IMR-90 (cell line): ENCODE results near the gene TRPC4. TPM values are rescaled to one million over a fixed set of nuclear protein-coding genes. Genes with fewer than 3 reads are reported as not detected.

Experiments
- ATAC-seq: fragments of 200-7000 bp; cut with Tn5 transposase; 2 replicates; pipeline ENCODE4 v1.9.1; 2020; ENCODE audit warnings: low read depth, mild to moderate bottlenecking, moderate library complexity
- BruUV-seq: library from RNA; stranded (reverse); fragments of 400-500 nt; replicated peaks from 2 replicates; lab custom pipeline; 2021; lab: Mats Ljungman, UMichigan
- CTCF ChIA-PET: fragments of 300-600 bp; formaldehyde crosslinking; extraction: SDS; loops from one replicate; lab custom pipeline; 2021; ENCODE audit warnings: antibody characterized with exemption; lab: Yijun Ruan, JAX
- POLR2A ChIA-PET: fragments of 300-600 bp; sonication (Branson Sonifier 250); formaldehyde crosslinking; loops from one replicate; lab custom pipeline; 2022; ENCODE audit warnings: antibody characterized with exemption; ENCODE audit not compliant: unreplicated experiment; lab: Charles Lee
- DNase-seq: peaks from one replicate; pipeline ENCODE4 v3.0.0; 2013
- H2AFZ ChIP-seq: replicated peaks from 2 replicates; pipeline ENCODE3; 2013; ENCODE audit warnings: low read length, mild to moderate bottlenecking; ENCODE audit not compliant: poor library complexity
- H2AK5ac ChIP-seq: 2 replicates; pipeline ENCODE4 v1.6.1; 2013; ENCODE audit warnings: low read depth, low read length, inconsistent platforms
- H2AK9ac ChIP-seq: replicated peaks from 2 replicates; pipeline ENCODE3; 2013; ENCODE audit warnings: mild to moderate bottlenecking, low read depth, low read length, moderate library complexity; ENCODE audit not compliant: poor library complexity
- H2BK120ac ChIP-seq: 2 replicates; pipeline ENCODE4 v1.6.1; 2013; ENCODE audit warnings: low read depth, low read length, inconsistent platforms
- H2BK15ac ChIP-seq: 3 replicates; pipeline ENCODE4 v1.6.1; 2013; ENCODE audit warnings: low read depth, low read length, inconsistent platforms
- H2BK20ac ChIP-seq: 2 replicates; pipeline ENCODE4 v1.6.1; 2013; ENCODE audit warnings: low read depth, mild to moderate bottlenecking, inconsistent platforms, low read length, moderate library complexity
- H2BK5ac ChIP-seq: 2 replicates; pipeline ENCODE4 v1.6.1; 2013; ENCODE audit warnings: mild to moderate bottlenecking, low read depth, low read length, inconsistent platforms; ENCODE audit not compliant: poor library complexity, severe bottlenecking
- H3K14ac ChIP-seq: replicated peaks from 2 replicates; pipeline ENCODE4 v1.6.1; 2013; ENCODE audit warnings: low read depth, low read length, inconsistent platforms
- H3K18ac ChIP-seq: 2 replicates; pipeline ENCODE4 v1.6.1; 2013; ENCODE audit warnings: low read depth, low read length, control low read depth
- H3K23ac ChIP-seq: 2 replicates; pipeline ENCODE4 v1.6.1; 2013; ENCODE audit warnings: low read depth, low read length, inconsistent platforms
- H3K27ac ChIP-seq: 2 replicates; pipeline ENCODE4 v1.5.1; 2013; ENCODE audit warnings: mild to moderate bottlenecking, control low read depth, low read length; ENCODE audit not compliant: insufficient read depth
- H3K27me3 ChIP-seq: 2 replicates; pipeline ENCODE4 v1.6.1; 2013; ENCODE audit warnings: low read length; ENCODE audit not compliant: control insufficient read depth, insufficient read depth
- H3K36me3 ChIP-seq: 2 replicates; pipeline ENCODE4 v1.6.1; 2013; ENCODE audit warnings: low read length, mixed read lengths; ENCODE audit not compliant: control insufficient read depth, insufficient read depth
- H3K4ac ChIP-seq: 2 replicates; pipeline ENCODE4 v1.6.1; 2013; ENCODE audit warnings: low read depth, low read length, inconsistent platforms
- H3K4me1 ChIP-seq: 2 replicates; pipeline ENCODE4 v1.6.1; 2013; ENCODE audit warnings: low read length, mixed read lengths; ENCODE audit not compliant: control insufficient read depth, insufficient read depth
- H3K4me2 ChIP-seq: 2 replicates; pipeline ENCODE4 v1.6.1; 2013; ENCODE audit warnings: low read depth, mild to moderate bottlenecking, control low read depth, low read length, moderate library complexity
- H3K4me3 ChIP-seq: 2 replicates; pipeline ENCODE4 v1.5.1; 2013; ENCODE audit warnings: low read depth, mild to moderate bottlenecking, control low read depth, low read length, moderate library complexity; ENCODE audit not compliant: insufficient read depth
- H3K56ac ChIP-seq: 2 replicates; pipeline ENCODE4 v1.6.1; 2013; ENCODE audit warnings: low read length, inconsistent platforms; ENCODE audit not compliant: insufficient read depth; ENCODE audit errors: extremely low read depth
- H3K79me1 ChIP-seq, 2 experiments: 2 replicates each; pipeline ENCODE4 v1.6.1; 2013; ENCODE audit warnings: low read length in 2 of 2, inconsistent platforms in 1 of 2, low read depth in 1 of 2
- H3K9ac ChIP-seq: 2 replicates; pipeline ENCODE4 v1.6.1; 2013; ENCODE audit warnings: low read depth, low read length, control low read depth
- H3K9me1 ChIP-seq: 2 replicates; pipeline ENCODE4 v1.6.1; 2013; ENCODE audit warnings: low read length, inconsistent platforms; ENCODE audit not compliant: insufficient read depth
- H3K9me3 ChIP-seq: 2 replicates; pipeline ENCODE4 v1.6.1; 2013; ENCODE audit warnings: low read length; ENCODE audit not compliant: control insufficient read depth, insufficient read depth
- H4K20me1 ChIP-seq: 2 replicates; pipeline ENCODE4 v1.6.1; 2013; ENCODE audit warnings: low read length, inconsistent platforms; ENCODE audit not compliant: insufficient read depth
- H4K5ac ChIP-seq: 2 replicates; pipeline ENCODE4 v1.6.1; 2013; ENCODE audit warnings: mild to moderate bottlenecking, low read depth, low read length, control low read depth
- H4K8ac ChIP-seq, 2 experiments: 2 replicates each; pipeline ENCODE4 v1.6.1; 2013; ENCODE audit warnings: low read depth in 2 of 2, low read length in 2 of 2, control low read depth in 1 of 2, inconsistent platforms in 1 of 2
- H4K91ac ChIP-seq: 2 replicates; pipeline ENCODE4 v1.6.1; 2013; ENCODE audit warnings: low read depth, low read length, inconsistent platforms; ENCODE audit not compliant: insufficient read depth
- BHLHE40 ChIP-seq: fragments of 150-350 bp; IDR thresholded peaks from 2 replicates; pipeline ENCODE4 v1.6.1; 2016; ENCODE audit warnings: mild to moderate bottlenecking, low read depth, low read length
- CEBPB ChIP-seq: IDR thresholded peaks from 2 replicates; pipeline ENCODE4 v1.6.1; 2012; ENCODE audit warnings: low read depth, low read length, improper control_type of control experiment
- CHD1 ChIP-seq: IDR thresholded peaks from 2 replicates; pipeline ENCODE4 v1.6.1; 2012; ENCODE audit warnings: low read depth, low read length, improper control_type of control experiment
- CTCF ChIP-seq: conservative IDR thresholded peaks from 2 replicates; pipeline ENCODE4 v1.5.1; 2012; ENCODE audit warnings: mild to moderate bottlenecking, low read depth, low read length, improper control_type of control experiment
- ELK1 ChIP-seq: fragments of 150-350 bp; IDR thresholded peaks from 2 replicates; pipeline ENCODE4 v1.6.1; 2016; ENCODE audit warnings: low read depth, mild to moderate bottlenecking, low read length, moderate library complexity, borderline replicate concordance
- FOS ChIP-seq: fragments of 150-350 bp; IDR thresholded peaks from 2 replicates; pipeline ENCODE4 v1.6.1; 2016; ENCODE audit warnings: low read depth, low read length
- MAFK ChIP-seq: IDR thresholded peaks from 2 replicates; pipeline ENCODE4 v1.6.1; 2012; ENCODE audit warnings: low read depth, low read length, improper control_type of control experiment
- MAZ ChIP-seq: IDR thresholded peaks from 2 replicates; pipeline ENCODE4 v1.6.1; 2012; ENCODE audit warnings: low read depth, mild to moderate bottlenecking, low read length, improper control_type of control experiment, moderate library complexity, borderline replicate concordance
- POLR2A ChIP-seq: IDR thresholded peaks from 2 replicates; pipeline ENCODE4 v1.6.1; 2012; ENCODE audit warnings: mild to moderate bottlenecking, low read depth, low read length
- RAD21 ChIP-seq: IDR thresholded peaks from 2 replicates; pipeline ENCODE4 v1.6.1; 2012; ENCODE audit warnings: low read length, improper control_type of control experiment
- RCOR1 ChIP-seq: IDR thresholded peaks from 2 replicates; pipeline ENCODE4 v1.6.1; 2012; ENCODE audit warnings: mild to moderate bottlenecking, low read length, improper control_type of control experiment; ENCODE audit not compliant: insufficient replicate concordance
- RFX5 ChIP-seq: IDR thresholded peaks from 2 replicates; pipeline ENCODE4 v1.8.0; 2012; ENCODE audit warnings: low read depth, mild to moderate bottlenecking, low read length, moderate library complexity
- USF2 ChIP-seq: fragments of 150-350 bp; IDR thresholded peaks from 2 replicates; pipeline ENCODE4 v1.6.1; 2017; ENCODE audit warnings: mild to moderate bottlenecking, antibody characterized with exemption, low read length, low read depth
- WGBS, 2 experiments: methylation state at CpG; one replicate each; pipeline versions ENCODE4 v1.1.5 to v1.1.7; 2013; ENCODE audit warnings: missing lambda C conversion rate in 2 of 2; ENCODE audit not compliant: insufficient read length in 1 of 2; ENCODE audit errors: extremely low coverage in 2 of 2; 5-methylcytosine and 5-hydroxymethylcytosine counted together
- dilution Hi-C: fragments of 300-500 bp; cut with HindIII; formaldehyde crosslinking; loops from one replicate; pipeline ENCODE4 v1.14.3; 2018; ENCODE audit warnings: low sequenced_read_pairs; ENCODE audit not compliant: unreplicated experiment
- in situ Hi-C: fragments of 300-500 bp; cut with MboI; formaldehyde crosslinking; loops from 3 replicates; pipeline ENCODE4 v1.14.3; 2019; ENCODE audit warnings: low sequenced_read_pairs, inconsistent platforms, mixed read lengths
- intact Hi-C: fragments of 100-400 bp; cut with micrococcal nuclease; formaldehyde crosslinking; loops from 2 replicates; pipeline ENCODE4 v1.10.0; 2022
- polyA plus RNA-seq, 3 experiments: library from polyadenylated mRNA; depleted of rRNA; stranded (reverse); fragments of >200 nt; gene quantifications; 2 replicates each; pipeline ENCODE4 v1.2.3, GENCODE V29; 2012; ENCODE audit warnings: low replicate concordance in 1 of 3
- total RNA-seq: library from RNA; depleted of rRNA; stranded (reverse); fragments of >200 nt; gene quantifications from 2 replicates; pipeline ENCODE4 v1.2.3, GENCODE V29; 2012

The TRPC4 gene
- total and polyA plus RNA-seq, 2 of the 4 experiments (the other 2 are of a cell fraction) = 1.9 to 5.2 TPM

- CTCF ChIA-PET = no interaction called here
- in situ Hi-C loops (loop anchor here (25.0 kb wide), 4 partner anchors 580 to 1130 kb away; no protein-coding TSS in a partner anchor), intact Hi-C loops (no loop called here)
These were observed 237.3 kb downstream of the TRPC4 start for GRCh38 chr13:37632294-37632693.

More at GRCh38 chr13:37632294-37632693, 237.3 kb downstream of the TRPC4 start:
- no peak overlapping the region for H2AK5ac ChIP-seq
- no peaks in the 10 kb centered on the region for H3K79me1 ChIP-seq
- H3K36me3 ChIP-seq = no peaks in the 10 kb centered on the region
- no peaks in the 10 kb centered on the region for H4K20me1 ChIP-seq
- no peak overlapping the region for H3K4ac ChIP-seq
- TF ChIP-seq POLR2A = no peak
- TF ChIP-seq ELK1 = no peak
- TF ChIP-seq CTCF = no peak
- TF ChIP-seq RFX5 = no peak
- TF ChIP-seq MAZ = no peak
- no peak for TF ChIP-seq MAFK
- TF ChIP-seq FOS = no peak
- no peak for TF ChIP-seq CHD1
- TF ChIP-seq CEBPB = no peak
- TF ChIP-seq RAD21 = no peak
- TF ChIP-seq RCOR1 = no peak
- no peak for TF ChIP-seq BHLHE40
- TF ChIP-seq USF2 = no peak
- no peak overlapping the region for H3K4me3 ChIP-seq
- no peak overlapping the region for H4K91ac ChIP-seq
- BruUV-seq = no TSS peak
- H2BK120ac ChIP-seq = no peak overlapping the region
- H2AFZ ChIP-seq = no peak overlapping the region
- H3K9me3 ChIP-seq = 0 out of 2 replicates have a peak, but pooled peaks cover 3% of the 10 kb centered on the region
- no peak overlapping the region for H3K18ac ChIP-seq
- POLR2A ChIA-PET = no interaction called here
- ATAC-seq (no peak), DNase-seq (no peak)
- no peaks in the 10 kb centered on the region for H3K4me1 ChIP-seq
- H4K5ac ChIP-seq = no peak overlapping the region
- WGBS, 2 experiments = no CpG with 5 or more reads among the region's 5 CpGs
- no peak overlapping the region for H2BK5ac ChIP-seq
- H3K56ac ChIP-seq = no peak overlapping the region
- no peak overlapping the region for H2BK20ac ChIP-seq
- H3K9ac ChIP-seq = no peak overlapping the region
- H3K14ac ChIP-seq = no peak overlapping the region
- H3K4me2 ChIP-seq = no peak overlapping the region
- H3K27ac ChIP-seq = no peak overlapping the region
- H3K27me3 ChIP-seq = no peaks in the 10 kb centered on the region
- no peak overlapping the region for H3K23ac ChIP-seq
- no peaks in the 10 kb centered on the region for H3K9me1 ChIP-seq
- H2AK9ac ChIP-seq = no peak overlapping the region
- H2BK15ac ChIP-seq = no peak overlapping the region
- dilution Hi-C loops = no loop called here
- H4K8ac ChIP-seq = no peak overlapping the region
